Osteoblast (primary cell): Measurements from ENCODE around the gene MED25. TPM values are rescaled to one million over a fixed set of nuclear protein-coding genes. Genes with fewer than 3 reads are reported as not detected.

Experiments
- DNase-seq: peaks from one replicate; pipeline ENCODE4 v3.0.0; 2011; ENCODE audit warnings: low spot score, mixed read lengths; ENCODE audit not compliant: insufficient read length; ENCODE audit errors: missing footprints
- H2AFZ ChIP-seq: 2 replicates; pipeline ENCODE4 v1.6.0; 2011; ENCODE audit warnings: mild to moderate bottlenecking, low read length
- H3K27ac ChIP-seq: 2 replicates; pipeline ENCODE4 v1.5.1; 2011; ENCODE audit warnings: mild to moderate bottlenecking, low read depth, low read length, moderate library complexity
- H3K27me3 ChIP-seq: 2 replicates; pipeline ENCODE4 v1.6.0; 2012; ENCODE audit warnings: mild to moderate bottlenecking, control low read depth, inconsistent platforms, low read length, moderate library complexity; ENCODE audit not compliant: insufficient read depth
- H3K36me3 ChIP-seq: 2 replicates; pipeline ENCODE4 v1.5.1; 2011; ENCODE audit warnings: mild to moderate bottlenecking, low read length, control low read depth, moderate library complexity; ENCODE audit not compliant: insufficient read depth
- H3K4me1 ChIP-seq: 2 replicates; pipeline ENCODE4 v1.5.1; 2011; ENCODE audit warnings: mild to moderate bottlenecking, low read length, control low read depth, moderate library complexity; ENCODE audit not compliant: insufficient read depth
- H3K4me2 ChIP-seq: 2 replicates; pipeline ENCODE4 v1.6.0; 2011; ENCODE audit warnings: mild to moderate bottlenecking, low read length; ENCODE audit not compliant: insufficient read depth
- H3K4me3 ChIP-seq: fragments of 200-600 bp; sonication (generic); 3 replicates; pipeline ENCODE4 v1.5.1; 2012; ENCODE audit warnings: mild to moderate bottlenecking, low read length, inconsistent platforms; ENCODE audit not compliant: insufficient read depth
- H3K79me2 ChIP-seq: 2 replicates; pipeline ENCODE4 v1.6.0; 2012; ENCODE audit warnings: mild to moderate bottlenecking, low read length, control low read depth, inconsistent platforms; ENCODE audit not compliant: insufficient read depth
- H3K9me3 ChIP-seq: 2 replicates; pipeline ENCODE4 v1.5.1; 2011; ENCODE audit warnings: low read depth, low read length, control low read depth
- H4K20me1 ChIP-seq: 2 replicates; pipeline ENCODE4 v1.6.0; 2012; ENCODE audit warnings: mild to moderate bottlenecking, low read length, control low read depth; ENCODE audit not compliant: insufficient read depth
- total RNA-seq: library from RNA; depleted of rRNA; stranded (reverse); fragments of >200 nt; gene quantifications from 2 replicates; pipeline ENCODE4 v1.2.3, GENCODE V29; 2012
- TF ChIP-seq, protein P1 (sequence below): IDR thresholded peaks from 2 replicates; pipeline ENCODE4 v1.5.1; 2011; ENCODE audit warnings: mild to moderate bottlenecking, low read depth, low read length, moderate library complexity; ENCODE audit errors: extremely low read depth

MED25 gene
- total RNA-seq, 1 donor: 19.5 TPM

DNA sequence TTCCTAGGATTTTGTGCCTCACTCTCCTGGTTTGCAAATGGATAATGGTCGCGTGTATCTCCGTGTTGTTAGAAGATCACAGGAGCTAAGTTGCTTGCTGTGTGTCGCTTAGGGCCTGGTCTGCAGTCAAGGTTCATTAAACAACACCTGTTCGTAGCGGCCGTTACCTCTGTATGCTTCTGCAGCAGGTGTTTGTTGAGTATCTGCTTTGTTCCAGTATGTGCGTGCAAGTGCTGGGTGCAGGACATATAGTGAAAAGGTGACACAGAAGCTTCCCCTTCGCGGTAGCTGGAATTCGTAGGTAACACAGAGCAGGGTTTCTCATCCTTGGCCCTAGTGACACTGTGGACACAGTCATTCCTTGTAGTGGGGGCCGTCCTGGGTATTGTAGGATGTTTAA is 5.4 kb downstream of the MED25 start:
- TF ChIP-seq, protein P1, sequence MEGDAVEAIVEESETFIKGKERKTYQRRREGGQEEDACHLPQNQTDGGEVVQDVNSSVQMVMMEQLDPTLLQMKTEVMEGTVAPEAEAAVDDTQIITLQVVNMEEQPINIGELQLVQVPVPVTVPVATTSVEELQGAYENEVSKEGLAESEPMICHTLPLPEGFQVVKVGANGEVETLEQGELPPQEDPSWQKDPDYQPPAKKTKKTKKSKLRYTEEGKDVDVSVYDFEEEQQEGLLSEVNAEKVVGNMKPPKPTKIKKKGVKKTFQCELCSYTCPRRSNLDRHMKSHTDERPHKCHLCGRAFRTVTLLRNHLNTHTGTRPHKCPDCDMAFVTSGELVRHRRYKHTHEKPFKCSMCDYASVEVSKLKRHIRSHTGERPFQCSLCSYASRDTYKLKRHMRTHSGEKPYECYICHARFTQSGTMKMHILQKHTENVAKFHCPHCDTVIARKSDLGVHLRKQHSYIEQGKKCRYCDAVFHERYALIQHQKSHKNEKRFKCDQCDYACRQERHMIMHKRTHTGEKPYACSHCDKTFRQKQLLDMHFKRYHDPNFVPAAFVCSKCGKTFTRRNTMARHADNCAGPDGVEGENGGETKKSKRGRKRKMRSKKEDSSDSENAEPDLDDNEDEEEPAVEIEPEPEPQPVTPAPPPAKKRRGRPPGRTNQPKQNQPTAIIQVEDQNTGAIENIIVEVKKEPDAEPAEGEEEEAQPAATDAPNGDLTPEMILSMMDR: no peak
- Histone ChIP-seq H4K20me1 (peaks cover 32% of the 10 kb centered on the region), H3K4me3 (no peak overlapping the region), H3K9me3 (no peaks in the 10 kb centered on the region), H3K79me2 (peaks cover 75% of the 10 kb centered on the region), H3K27ac (no peak overlapping the region), H2AFZ (no peak overlapping the region), H3K4me1 (no peaks in the 10 kb centered on the region), H3K27me3 (no peaks in the 10 kb centered on the region), H3K4me2 (no peak overlapping the region), H3K36me3 (peaks cover 14% of the 10 kb centered on the region)
- DNase-seq: peak; percentile 26

DNA sequence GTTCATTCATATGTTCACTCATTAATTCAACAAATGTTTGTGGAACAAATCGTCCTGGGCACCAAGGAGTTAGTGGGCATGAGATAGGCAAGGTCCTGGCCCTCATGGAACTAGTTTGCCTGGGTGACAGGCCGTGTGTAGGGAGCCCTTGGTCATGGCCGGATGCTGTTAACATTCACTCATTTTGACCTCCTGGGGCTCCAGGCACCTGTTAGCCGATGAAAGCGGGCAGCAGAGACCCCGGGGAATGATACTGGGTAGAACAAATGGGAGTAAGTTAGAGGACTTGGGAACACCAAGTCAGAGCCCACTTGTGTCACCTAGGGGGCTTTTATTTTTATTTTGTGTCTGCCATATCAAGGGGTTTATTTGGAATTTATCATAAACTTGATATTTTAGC is 6.6 kb downstream of the MED25 start:
- peak; percentile 79 for DNase-seq
- H2AFZ ChIP-seq: no peak overlapping the region
- no peak overlapping the region for H3K27ac ChIP-seq
- no peaks in the 10 kb centered on the region for H3K27me3 ChIP-seq
- TF ChIP-seq, protein P1: no peak
- H3K36me3 ChIP-seq: peaks cover 14% of the 10 kb centered on the region
- H3K4me1 ChIP-seq: no peaks in the 10 kb centered on the region
- peaks cover 32% of the 10 kb centered on the region for H4K20me1 ChIP-seq
- H3K4me3 ChIP-seq: no peak overlapping the region
- H3K9me3 ChIP-seq: no peaks in the 10 kb centered on the region
- no peak overlapping the region for H3K4me2 ChIP-seq
- peaks cover 64% of the 10 kb centered on the region for H3K79me2 ChIP-seq

DNA sequence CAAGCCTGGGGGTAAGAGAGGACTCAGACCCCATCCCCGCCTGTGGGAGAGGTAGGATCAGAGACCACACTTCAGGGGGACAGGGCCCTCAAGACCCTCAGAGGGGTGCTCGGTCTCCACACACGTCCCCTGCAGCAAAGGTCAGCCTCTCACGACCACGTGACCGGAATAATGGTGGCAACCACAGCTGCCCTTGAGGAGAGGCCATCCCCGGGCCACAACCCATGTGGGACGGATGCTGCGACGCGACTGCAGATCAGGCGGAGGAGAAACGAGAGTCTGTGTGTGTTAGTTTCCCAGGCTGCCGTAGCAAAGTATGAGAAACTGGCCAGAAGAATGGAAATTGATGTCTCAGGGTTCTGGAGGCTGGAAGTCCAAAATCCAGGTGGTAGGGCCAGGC is 8.9 kb downstream of the MED25 start:
- H3K27me3 ChIP-seq: no peaks in the 10 kb centered on the region
- peaks cover 14% of the 10 kb centered on the region for H3K36me3 ChIP-seq
- no peak overlapping the region for H3K4me2 ChIP-seq
- H4K20me1 ChIP-seq: peaks cover 36% of the 10 kb centered on the region
- no peaks in the 10 kb centered on the region for H3K9me3 ChIP-seq
- H3K4me1 ChIP-seq: peaks cover 1% of the 10 kb centered on the region
- TF ChIP-seq, protein P1: no peak
- peaks cover 45% of the 10 kb centered on the region for H3K79me2 ChIP-seq
- peak; percentile 64 for DNase-seq
- H2AFZ ChIP-seq: no peak overlapping the region
- H3K4me3 ChIP-seq: no peak overlapping the region
- no peak overlapping the region for H3K27ac ChIP-seq

DNA sequence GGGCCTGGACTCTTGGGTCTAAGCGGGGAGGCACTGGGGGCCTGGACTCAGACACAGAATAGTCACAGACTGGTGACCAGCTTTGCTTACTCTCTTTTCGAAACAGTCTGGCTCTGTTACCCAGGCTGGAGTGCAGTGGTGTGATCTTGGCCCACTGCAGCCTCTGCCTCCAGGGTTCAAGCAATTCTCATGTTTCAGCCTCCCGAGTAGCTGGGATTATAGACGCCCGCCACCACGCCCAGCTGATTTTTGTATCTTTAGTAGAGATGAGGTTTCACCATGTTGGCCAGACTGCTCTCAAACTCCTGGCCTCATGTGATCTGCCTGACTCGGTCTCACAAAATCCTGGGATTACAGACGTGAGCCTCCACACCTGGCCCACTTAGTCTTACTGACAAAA is 11.1 kb downstream of the MED25 start:
- H3K79me2 ChIP-seq: peaks cover 28% of the 10 kb centered on the region
- no peak overlapping the region for H2AFZ ChIP-seq
- H3K4me2 ChIP-seq: no peak overlapping the region
- peaks cover 10% of the 10 kb centered on the region for H3K4me1 ChIP-seq
- DNase-seq: no peak
- TF ChIP-seq, protein P1: no peak
- no peak overlapping the region for H3K4me3 ChIP-seq
- no peaks in the 10 kb centered on the region for H3K9me3 ChIP-seq
- H3K27ac ChIP-seq: no peak overlapping the region
- peaks cover 23% of the 10 kb centered on the region for H3K36me3 ChIP-seq
- peaks cover 25% of the 10 kb centered on the region for H4K20me1 ChIP-seq
- no peaks in the 10 kb centered on the region for H3K27me3 ChIP-seq
